Measurements from ENCODE around the gene MYO1G.

The MYO1G gene

GRCh38 chr7:44965937-44966730 lies 12.7 kb downstream of the MYO1G start:
- DNase-seq = no peak

DNA sequence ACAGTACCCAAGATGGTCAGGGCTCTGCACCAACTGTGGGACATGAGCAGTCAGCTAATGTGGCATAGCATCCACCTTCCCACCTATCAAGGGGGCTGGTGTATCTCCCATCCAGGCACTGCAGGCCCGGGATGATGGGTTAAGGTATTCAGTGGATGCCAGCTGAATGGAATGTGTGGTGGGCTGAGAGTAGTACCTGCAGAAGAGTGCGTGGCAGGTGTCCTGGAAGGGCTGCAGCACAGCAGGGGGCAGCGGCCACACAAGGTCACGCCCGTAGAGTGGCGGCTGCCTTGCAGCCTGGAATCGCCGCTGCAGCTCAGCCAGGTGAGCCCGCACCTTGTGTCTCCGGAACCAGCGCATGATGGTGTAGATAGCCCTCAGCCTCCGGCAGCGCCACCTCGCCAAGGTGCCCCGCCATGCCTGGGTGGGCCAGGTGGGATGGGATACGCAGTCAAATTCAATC lies 13.3 kb downstream of the MYO1G start:
- DNase-seq = no peak

DNA sequence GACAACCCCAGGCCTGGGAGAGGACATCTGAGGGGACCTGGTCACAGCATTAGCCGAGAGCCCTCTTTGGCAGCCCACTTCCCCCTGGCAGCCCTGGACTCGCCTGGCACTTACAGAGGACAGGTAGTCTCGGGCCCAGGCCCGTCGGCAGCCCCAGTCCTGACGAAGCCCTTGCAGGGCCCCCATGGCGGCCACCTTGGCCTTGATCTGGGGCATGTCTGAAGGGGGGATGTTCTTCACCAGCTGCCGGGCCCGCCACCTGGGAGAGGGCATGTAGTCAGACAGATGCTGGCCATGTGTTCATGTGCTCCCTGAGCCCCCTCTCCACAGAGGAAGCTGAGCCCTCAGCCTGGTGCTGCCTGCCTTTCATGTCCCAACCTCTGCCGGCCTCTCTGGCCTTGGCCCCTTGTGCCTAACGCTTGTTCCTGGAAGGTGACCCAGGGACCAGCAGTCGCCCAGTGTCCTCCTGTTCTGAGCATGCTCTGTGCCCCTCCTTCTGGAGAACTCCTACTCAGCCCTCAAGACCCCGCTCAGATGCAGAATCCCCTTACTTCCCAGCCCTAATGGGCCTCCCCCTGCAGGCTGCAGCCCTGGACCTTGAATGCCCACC lies 13.9 kb downstream of the MYO1G start:
- DNase-seq = no peak

- DNase-seq = no peak
Measured at GRCh38 chr7:44964384-44964830, 14.4 kb downstream of the MYO1G start.

DNA sequence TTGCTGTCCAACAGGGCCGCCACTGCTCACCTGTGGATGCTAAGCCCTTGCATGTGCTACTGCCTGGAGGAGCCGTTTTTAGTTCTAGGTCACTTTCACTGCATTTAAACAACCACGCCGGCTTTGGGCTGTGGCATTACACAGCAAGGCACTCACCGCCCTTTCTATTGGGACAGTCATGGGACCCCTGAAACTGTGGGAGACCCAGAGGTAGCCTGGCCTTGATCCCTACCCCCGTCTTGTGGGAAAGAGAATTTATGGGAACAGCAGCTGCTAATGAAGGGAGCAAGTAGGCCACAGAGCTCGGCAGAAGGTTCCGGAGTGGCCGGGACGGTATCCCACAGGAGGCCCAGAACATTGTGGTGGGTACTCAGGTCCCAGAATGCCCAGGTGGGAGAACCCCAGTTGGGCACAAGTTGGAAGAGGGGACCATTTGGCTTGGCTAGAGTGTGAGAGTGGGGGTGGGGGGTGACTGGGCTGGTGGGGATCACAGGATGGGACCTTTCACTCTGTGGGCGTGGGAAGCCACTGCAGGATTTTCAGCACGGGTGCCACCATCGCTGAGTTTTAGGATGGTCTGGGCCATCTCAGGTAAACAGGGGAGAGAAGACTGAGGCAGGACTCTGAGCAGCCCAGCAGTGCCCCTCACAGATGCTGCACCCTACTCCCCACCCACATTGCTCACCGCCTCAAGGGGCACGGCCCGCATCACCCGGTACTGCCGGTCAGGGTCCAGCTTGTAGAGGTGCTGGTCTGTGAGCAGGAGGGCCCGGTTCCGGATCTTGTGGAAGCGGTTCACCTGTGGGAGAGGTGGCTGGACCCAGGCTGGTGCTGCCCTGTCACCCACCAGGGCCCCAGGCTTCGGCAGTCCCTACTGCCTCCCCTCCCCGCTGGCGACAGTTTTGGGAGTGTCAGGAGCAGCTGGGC lies 15.2 kb downstream of the MYO1G start:
- DNase-seq = no peak

DNA sequence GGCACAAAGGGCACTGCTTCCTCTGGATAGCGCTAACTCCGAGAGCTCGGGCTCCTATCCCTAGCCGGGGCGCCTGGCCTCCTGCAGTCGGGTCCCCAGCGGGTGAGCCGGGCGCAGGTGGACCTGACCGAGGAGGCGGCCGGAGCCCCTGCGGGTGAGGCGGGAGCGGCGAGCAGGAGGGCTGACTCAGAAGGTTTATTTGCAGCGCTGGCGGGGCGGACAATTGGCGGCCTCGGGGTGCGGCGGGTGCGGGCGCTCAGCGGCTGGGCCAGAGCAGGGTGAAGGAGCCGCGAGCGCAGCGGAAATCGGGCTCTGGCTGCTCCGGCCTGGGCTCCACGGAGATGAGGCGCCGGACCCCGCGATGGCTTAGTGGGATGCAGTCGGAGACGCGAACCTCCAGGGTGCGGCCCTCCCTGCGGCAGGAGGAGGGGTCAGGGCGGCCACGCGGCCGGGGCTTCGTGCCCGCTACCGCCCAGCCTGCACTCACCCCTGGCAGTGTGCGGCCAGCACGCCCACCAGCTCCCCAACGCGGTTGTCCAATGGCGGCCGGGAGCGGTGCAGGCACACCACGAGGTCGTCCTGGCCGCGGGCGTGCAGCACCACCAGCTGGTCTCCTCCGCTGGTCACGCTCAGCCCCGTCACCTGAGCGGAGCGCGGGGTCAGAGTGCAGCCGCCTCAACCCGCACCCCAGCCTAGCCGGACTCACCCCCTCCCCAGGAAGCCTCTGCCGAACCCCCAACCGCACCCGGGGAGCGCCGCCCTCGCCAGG lies 16.1 kb downstream of the MYO1G start:
- DNase-seq = no peak

DNA sequence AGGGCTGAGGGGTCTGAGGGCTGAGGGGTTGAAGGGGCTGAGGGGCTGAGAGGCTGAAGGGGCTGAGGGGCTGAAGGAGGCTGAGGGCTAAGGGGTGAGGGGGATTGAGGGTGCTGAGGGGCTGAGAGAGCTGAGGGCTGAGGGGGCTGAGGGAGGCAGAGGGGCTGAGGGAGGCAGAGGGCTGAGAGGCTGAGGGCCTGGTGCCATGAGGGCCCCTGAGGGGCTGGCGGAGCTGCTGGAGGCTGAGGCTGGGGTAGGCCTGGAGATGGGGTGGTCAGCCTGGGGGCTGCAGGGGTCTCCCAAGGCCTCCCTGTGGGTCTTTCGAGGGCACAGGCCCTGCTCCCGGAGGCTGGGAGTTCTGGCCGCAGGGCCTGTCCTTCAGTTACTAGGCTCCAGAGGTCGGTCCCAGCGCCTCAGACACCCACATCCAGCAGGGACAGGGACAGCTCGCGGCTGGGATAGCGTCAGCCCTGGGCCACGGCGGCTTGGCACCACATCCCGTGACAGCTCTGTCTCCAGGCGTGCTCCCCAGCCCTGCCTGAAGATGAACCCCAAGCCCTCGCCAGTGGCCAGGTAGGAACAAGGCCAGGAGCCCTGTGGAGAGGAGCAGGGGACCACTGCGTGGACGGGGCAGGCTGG lies 16.9 kb downstream of the MYO1G start:
- DNase-seq = no peak

DNA sequence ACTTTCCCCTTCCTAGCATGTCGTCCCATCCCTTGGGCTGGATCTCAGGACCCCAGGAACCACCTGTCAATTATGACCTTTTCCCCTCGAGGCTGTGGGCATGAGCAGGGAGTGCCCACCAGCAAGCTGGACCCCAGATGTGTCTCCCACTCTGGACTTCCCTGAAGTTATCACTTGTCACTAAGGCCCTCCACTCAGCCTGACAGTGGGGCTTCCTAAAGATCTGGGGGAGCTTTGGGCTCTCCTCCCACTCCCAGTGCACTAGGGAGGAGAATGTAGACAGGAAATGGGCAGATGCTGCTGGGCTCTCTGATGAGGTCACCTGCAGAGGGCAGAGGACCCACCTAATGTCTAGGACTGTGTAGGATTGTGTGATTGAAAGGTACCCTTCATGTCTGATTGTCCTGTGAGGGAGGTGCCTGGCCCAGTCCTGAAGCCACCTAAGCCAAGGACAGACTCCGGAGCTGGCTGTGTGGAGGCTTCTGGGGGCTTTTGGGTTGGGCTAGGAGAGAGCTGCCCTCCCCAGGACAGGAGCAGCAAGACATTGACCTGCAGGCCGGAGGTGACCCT lies 18.7 kb downstream of the MYO1G start:
- DNase-seq = no peak

DNA sequence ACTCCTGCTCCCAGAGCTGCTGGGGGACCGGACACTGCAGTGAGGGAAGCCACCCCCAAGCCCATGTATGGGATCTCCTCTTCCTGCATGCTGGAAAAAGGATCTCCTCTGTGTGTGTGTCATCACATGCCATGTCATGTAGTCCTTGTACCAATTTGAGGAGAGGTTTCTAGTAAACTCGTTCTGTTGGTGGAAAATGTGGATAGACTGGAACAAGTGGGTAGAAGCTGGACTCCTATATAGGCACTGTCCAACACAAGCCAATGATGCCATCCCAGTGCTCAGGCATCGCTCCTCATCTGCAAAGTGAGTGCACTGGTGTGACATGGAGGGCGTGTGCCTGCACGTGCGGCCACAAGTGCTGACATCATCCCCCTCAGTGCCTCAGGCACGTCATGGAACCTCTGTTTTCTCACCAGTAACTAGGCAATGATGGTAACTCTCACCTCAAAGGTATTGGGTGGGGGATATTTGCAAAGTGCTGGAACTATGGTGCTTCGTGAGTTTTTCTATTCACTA lies 19.3 kb downstream of the MYO1G start:
- peak; percentile 50 for DNase-seq

DNA sequence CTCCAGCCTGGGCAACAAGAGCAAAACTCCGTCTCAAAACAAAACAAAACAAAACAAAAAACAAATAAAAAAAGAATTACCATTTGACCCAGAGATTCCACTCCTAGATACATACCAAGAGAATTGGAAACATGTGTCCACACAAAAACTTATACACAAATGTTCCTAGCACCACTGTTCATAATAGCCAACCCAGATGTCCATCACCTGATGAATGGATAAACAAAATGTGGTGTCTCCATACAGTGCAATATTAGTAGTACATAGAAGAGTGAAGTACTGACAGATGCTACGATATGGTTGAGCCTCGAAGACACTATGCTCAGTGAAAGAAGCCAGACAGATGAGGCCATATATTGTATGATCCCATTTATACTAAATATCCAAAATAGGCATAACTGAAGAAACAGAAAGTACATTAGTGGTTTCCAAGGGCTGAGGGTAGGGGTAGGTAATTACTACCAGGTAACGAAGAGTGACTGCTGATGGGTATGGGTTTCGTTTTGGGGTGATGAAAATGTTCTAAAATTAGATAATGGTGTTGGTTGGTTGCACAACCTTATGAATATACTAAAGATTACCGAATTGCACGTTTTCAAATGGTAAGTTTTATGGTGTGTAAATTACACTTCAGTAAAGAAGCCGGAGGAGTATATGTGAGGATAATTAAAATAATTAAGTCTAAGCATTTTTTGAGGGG lies 20.0 kb downstream of the MYO1G start:
- DNase-seq = no peak

GRCh38 chr7:44956157-44956766 lies 22.6 kb downstream of the MYO1G start:
- no peak for DNase-seq

GRCh38 chr7:44955733-44956132 lies 23.1 kb downstream of the MYO1G start:
- no peak for DNase-seq

DNA sequence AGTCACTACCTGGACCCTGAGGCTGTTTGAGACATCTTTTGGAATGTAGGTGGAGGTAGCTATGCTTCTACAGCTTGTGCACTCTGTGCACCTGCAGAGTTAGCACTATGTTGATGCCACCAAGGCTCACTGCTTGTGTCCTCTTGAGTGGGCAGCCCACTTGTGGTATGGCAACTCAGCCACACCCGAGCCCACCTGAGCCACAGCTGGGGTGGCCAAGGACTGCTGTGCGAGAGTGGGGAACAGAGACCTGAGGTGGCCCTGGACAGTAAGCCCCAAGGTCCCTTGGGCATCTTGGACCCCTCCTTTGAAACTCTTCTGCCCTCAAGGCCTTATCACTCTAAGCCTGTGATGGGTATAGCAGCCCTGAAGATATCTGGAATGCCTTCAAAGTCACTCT lies 25.7 kb downstream of the MYO1G start:
- DNase-seq = no peak

GRCh38 chr7:44949303-44949702 lies 29.5 kb downstream of the MYO1G start:
- DNase-seq = no peak

DNA sequence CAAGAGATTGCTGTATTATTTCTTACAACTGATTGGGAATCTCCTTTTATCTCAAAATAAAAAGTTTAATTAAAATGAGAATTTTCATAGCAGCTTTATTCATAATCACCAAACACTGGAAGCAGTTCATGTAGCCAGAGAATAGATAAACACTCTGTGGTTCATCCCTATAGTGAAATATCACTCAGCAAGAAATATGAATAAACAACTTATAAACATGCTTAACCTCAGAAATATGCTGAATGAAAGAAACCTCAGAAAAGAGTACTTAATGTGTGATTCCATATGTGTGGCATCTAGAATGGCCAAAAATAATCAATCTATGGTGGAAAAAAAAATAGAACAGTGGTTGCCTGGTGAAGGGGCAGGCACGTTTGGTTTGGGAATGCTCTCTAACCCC lies 33.3 kb downstream of the MYO1G start:
- DNase-seq = no peak

DNA sequence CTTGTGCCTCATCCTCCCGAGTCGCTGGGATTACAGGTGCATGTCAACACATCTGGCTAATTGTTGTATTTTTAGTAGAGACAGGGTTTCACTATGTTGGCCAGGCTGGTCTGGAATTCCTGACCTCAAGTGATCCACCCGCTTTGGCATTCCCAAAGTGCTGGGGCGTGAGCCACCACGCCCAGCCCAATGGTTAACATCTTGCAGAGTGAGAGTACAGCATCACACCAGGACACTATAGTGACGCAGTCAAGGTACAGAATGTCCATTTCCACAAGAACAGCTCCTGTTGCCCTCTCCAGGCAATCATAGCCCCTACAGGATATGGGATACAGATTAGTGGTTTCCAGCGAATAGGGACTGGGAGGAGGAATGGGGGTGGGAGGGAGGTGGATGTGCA lies 34.0 kb downstream of the MYO1G start:
- DNase-seq = no peak

DNA sequence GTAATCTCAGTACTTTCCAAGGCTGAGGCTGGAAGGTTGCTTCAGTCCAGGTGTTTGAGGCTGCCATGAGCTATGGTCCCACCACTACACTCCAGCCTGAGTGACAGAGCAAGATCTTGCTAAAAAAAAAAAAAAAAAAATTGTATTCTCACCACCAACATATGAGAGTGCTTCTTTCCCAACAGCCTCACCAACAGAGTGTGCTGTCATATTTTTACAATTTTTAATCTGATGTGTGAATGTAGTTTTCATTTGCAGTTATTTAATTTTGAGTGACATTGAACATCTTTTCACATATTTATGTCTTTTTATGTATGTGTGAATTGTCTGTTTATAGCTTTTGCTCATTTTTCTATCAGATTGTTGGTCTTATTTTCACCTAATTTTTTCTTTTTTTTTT lies 35.2 kb downstream of the MYO1G start:
- DNase-seq = no peak

DNA sequence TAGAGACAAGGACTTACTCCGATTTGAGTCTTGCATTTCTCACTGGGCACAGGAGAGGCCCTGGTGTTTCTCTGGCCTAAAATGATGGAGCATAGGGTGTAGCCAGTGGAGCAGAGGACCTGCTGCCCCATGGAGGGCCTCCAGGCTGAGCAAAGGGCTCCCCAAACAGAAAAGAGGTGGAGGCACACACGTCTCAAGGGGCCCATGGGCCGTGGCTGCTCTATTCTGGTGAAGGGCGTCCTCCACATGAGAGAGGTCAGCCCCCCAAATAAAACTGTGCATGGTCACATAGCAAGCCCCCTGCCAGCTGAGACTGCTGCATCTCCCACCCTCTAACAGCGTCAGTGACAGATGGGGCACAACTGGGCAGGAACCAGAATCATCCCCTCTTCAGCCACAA lies 41.4 kb downstream of the MYO1G start:
- DNase-seq = no peak

DNA sequence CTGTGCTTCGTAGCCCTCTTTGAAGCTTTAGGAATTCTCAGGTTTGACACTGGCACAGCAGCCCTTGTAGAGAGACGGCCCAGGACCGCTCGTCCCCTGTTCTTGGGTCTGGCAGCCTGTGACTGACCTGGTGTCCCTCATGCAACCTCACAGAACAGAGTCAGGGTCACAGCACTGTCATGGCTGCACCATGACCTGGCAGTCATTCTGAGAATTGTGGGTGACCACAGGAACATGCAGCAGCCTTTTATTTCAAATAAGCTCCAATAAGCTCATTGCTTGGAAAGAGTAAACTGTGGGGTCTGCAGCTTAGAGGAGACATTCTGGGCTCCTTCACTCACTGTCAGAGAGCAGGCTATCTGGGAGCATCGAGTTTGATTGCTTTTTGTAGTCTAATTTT lies 42.5 kb downstream of the MYO1G start:
- DNase-seq = no peak

DNA sequence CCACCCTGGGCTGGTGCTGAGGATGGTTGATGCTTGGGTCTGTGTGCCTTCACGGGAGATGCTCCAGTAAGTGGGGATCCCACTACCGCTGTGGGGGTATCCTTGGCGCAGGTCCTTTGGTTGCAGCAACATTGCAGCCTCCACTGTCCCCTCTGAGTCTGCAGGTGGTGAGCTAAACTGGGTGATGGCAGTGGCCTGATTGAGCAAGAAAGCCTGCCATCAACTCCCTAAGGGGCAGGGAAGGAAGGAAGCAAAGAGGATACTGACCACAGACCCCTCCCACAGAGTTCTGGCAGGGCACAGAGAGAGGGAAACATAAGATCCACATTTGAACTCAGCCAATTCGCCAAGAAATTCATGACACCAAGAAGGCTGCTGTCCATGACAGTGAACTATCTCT lies 43.2 kb downstream of the MYO1G start:
- DNase-seq = no peak

Data from CD4-positive, alpha-beta T cell treated with Interleukin-12 subunit alpha and Interleukin-12 subunit beta, for 1 hour (primary cell).